ENCODE measurements around the gene KIF17.
A peak's percentile ranks its signal among the peaks of the same experiment; 100 is the strongest.

The KIF17 gene

DNA sequence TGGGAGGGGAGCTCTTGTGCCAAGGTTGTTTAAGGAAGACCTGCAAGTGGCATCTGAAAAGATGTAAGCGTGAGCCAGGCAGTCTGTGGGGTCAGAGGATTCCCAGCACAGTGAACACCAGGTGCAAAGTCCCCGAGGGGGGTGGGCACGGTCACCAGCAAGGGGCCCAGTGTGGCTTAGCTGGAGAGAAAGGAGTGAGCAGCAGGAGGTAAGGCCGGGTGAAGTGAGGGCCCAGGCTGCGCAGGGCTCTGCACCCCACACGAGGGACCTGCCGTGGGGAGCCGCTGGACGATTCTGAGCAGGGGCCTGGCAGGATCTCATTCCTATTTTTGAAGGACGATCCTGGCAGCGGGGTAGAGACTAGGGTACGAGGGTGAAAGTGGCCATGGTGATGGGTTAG, 60.8 kb downstream of the KIF17 start:
- DNase-seq = no peak

- no peak for DNase-seq
These were observed 63.6 kb downstream of the KIF17 start for GRCh38 chr1:20654104-20654690.

DNA sequence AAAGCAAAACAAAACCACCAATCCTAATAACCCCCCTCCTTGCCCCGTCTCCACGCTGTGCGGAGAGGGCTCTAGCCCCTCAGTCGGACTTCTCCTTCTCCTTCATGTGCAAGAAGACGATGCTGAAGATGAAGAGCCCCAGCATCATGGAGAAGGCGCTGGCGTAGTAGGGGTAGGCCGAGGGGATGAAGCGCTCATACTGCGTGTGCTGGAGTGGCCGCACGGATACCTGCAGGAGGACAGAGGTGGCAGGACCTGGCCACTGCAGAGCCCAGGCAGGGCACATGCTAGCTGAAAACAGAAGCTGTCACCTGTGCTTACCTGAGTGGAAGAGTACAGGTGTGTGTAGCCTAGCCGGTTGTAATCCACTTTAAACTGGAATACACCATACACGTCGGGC, 65.5 kb downstream of the KIF17 start:
- no peak for DNase-seq

DNA sequence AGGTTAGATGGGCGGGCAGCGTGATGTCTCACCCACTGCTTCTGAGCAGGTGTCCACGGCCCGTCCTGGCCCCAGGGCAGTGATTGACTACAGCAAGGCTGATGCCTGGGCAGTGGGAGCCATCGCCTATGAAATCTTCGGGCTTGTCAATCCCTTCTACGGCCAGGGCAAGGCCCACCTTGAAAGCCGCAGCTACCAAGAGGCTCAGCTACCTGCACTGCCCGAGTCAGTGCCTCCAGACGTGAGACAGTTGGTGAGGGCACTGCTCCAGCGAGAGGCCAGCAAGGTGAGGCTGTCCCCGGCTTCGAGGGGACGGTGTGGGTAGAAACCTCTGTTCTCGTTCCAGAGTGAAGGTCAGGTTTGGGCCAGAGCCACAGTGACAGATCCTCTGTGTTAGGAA, 68.9 kb downstream of the KIF17 start:
- DNase-seq = no peak

DNA sequence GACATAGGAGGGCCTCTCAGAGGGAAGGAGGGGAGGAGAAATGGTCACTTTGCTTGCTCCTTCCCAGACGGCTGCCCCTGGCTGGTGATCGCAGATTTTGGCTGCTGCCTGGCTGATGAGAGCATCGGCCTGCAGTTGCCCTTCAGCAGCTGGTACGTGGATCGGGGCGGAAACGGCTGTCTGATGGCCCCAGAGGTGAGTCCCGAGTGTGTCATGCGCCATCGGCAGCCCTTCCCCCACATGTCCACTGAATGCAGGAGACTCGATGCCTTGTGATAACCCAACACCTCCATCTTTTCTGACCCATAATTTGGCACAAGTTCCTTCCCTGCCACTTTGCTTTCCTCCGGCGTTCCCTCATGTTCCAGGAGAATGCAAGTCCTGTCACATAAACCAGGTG, 69.4 kb downstream of the KIF17 start:
- DNase-seq = no peak

DNA sequence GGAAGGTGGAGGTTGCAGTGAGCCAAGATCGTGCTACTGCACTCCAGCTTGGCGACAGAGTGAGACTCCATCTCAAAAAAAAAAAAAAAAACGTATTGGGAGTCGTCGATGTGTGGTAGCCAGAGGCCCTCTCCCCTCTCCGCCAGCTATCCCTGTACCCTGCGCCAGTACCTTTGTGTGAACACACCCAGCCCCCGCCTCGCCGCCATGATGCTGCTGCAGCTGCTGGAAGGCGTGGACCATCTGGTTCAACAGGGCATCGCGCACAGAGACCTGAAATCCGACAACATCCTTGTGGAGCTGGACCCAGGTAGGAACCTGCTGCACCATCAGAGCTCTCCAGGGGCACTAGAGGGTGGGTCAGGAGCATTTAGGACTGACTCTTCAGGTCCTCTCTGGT, 72.4 kb downstream of the KIF17 start:
- DNase-seq = no peak

GRCh38 chr1:20644416-20644815, 73.4 kb downstream of the KIF17 start:
- DNase-seq = no peak

DNA sequence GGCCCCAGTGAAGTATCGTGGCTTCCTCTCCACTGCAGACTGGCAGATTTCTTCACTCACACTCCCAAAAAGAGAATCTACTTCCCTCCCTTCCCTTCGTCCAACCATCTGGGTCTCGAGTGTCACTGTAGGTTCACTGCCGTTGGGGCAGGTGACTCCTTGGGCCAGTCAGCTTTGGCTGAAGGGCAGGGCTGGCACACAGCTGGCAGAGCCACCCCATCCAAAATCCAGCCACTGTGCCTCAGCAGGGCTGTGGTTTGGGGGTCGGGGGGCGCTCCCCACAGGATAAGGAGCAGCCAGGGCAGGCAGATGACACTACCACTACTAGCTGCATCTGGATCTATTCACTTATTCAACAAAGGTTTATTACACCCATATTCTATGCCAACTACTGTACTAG, 74.7 kb downstream of the KIF17 start:
- DNase-seq = no peak

GRCh38 chr1:20641975-20642374, 75.8 kb downstream of the KIF17 start:
- DNase-seq = no peak

- DNase-seq = peak; percentile 68
These were observed 77.6 kb downstream of the KIF17 start for GRCh38 chr1:20640183-20640597.

DNA sequence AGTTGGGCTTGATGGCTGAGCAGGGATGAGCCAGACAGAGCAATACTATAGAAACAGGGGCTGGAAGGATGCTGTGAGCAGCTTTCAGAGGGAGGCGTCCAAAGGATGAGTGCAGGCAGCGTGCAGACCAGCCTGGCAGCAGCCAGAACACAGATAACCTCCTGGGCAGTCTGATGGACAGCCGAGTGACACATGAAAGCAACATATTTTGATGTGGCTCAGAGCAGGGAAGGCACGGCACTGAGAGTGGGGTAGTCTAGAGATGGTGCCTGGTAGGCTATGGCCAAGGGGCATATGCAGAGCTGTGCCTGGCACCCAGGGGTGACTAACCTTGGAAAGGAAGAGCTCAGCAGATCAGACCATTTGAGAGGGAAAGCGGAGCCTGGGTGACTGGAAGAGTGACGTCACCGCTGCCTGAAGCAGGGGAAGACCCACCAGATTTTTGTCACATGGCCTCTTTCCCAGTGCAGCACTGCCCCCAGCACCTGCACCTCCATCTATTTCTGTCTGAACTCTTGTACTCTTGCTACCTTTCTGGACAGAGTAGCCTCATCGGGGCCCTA, 80.9 kb downstream of the KIF17 start:
- no peak for DNase-seq

- peak; percentile 30 for DNase-seq
These were observed 83.2 kb downstream of the KIF17 start for GRCh38 chr1:20634594-20635084.

DNA sequence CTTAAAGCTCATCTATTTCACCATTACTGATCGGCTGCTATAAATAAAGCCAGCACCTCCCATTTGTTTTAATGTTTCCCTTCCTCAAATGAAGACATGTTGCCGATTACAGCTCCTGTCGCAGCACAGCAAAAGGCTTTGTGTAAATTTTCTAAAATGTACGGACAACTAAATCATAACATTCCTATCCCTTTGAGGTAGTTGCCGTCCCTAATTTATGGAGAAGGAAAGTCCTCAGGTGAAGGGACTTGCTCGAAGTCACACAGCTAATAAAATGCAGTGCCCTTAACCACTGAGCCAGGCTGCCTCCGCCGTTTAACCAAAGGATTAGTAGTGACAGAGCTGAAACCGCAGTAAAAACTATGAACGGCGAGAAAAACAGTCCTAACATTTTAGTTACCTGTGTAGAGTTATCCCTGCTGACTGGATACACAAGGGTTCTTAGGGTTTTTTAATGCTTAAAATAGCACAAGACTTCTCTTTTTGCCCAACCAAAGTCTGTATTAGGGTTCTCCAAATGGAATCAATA, 83.7 kb downstream of the KIF17 start:
- DNase-seq = peak; percentile 20

GRCh38 chr1:20633190-20634064, 84.4 kb downstream of the KIF17 start, which contains the start of gene PINK1:
Gene PINK1 (plus strand): TSS chr1:20633458. CDS start chr1:20633549, 91 bp downstream.
- peak; percentile 79 for DNase-seq

DNA sequence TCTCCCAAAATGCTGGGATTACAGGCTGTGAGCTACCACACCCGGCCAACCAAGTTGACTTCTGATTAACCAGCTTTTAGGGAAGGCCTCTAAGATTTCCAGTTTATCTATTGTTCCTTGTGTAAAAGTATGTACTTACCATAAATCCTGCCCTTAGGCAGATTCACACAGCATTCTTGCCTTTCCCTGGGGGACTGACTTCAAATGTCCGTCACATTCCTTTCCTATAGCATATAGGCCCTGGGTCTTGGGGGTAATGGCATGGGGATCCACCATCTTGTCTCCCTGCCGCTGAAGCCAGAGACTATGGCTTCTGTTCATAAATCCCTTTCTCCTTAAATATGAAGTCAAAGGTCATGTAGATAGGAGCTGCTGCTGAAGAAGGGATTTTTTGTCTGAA, 85.4 kb downstream of the KIF17 start:
- DNase-seq = no peak

DNA sequence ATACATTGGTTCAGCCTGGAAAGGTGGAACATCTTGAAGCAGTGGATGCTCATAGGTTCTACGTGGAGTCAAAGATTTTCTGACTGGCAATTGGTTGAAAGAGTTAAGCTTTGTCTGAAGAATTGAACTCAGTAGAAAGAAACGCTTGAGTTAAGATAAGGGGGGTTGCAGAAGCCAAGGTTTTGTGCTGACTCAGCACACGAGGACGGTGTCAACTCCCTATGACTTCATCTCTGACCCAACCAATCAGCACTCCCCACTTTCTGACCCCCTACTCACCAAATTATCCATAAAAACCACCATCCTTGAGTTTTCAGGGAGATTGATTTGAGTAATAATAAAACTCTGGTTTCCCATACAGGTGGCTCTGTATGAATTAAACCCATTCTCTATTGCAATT, 87.1 kb downstream of the KIF17 start:
- no peak for DNase-seq

DNA sequence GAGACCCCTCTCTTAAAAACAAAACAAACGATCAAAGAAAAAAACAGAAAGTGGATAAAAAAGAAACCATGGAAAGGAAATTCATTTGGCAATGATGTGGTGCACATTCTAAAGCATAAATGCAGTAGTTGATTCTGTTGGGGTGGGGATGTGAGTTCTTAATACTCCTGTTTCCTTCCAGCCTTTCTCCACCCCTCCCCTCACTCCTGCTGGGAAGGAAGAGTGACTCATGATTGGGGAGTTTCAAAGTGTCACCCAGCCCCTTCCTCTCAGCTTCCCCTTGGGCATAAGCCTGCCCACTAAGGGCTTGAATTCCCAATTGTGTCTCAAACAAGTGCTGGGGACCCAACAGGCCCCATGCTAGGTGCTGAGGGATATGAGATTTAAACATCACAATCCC, 91.3 kb downstream of the KIF17 start:
- no peak for DNase-seq

GRCh38 chr1:20626098-20626427, 91.7 kb downstream of the KIF17 start:
- no peak for DNase-seq

- DNase-seq = no peak
These were observed 92.4 kb downstream of the KIF17 start for GRCh38 chr1:20625176-20626097.

DNA sequence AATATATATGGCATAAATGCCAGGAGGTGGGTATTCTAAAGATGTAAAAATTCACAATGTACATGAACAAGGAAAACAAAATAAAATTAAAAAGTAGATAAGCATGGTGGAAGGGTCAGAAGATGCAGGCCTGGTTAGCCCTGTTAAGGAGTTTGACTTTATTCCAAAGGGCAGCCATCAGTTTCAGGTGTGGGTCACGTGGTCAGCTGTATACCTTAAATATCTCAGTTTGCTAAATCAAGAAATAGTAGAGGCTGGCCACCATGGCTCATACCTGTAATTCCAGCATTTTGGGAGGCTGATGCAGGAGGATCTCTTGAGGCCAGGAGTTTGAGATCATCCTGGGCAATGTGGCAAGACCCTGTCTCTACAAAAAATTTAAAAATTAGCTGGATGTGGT, 93.1 kb downstream of the KIF17 start:
- no peak for DNase-seq

- no peak for DNase-seq
These were observed 96.8 kb downstream of the KIF17 start for GRCh38 chr1:20621012-20621411.

DNA sequence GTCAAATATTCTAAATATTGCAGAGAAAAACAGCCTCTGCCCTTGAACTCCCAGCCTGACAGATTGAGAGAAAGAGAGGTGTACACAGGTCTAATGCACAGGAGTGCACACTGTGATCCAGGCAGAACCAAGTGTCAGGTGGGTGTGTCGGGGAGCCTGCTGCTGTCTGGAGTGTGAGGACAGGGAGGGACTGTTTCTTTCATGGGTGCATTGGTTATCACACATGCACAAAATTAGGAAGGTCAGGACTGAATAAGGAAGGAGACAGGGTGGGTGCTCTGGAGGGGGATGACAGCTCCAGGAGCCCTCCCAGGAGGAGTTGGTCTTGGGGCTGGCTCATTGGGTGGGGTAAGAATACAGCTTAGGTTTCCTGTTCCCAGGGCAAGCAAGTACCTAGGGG, 97.8 kb downstream of the KIF17 start:
- no peak for DNase-seq

GRCh38 chr1:20618550-20618949, 99.3 kb downstream of the KIF17 start:
- DNase-seq = no peak

Measured in stimulated activated CD4-positive, alpha-beta T cell treated with anti-CD3 and anti-CD28 coated beads, Interleukin-15, amount 100 ng/mL, for 24 hours (primary cell).